HepG2 (cell line): ENCODE measurements around the gene MSI2. TPM values are rescaled to one million over a fixed set of nuclear protein-coding genes. Genes with fewer than 3 reads are reported as not detected.
A peak's percentile ranks its signal among the peaks of the same experiment; 100 is the strongest.

Source experiments
- CBX5 ChIP-seq: sonication (generic); formaldehyde crosslinking; IDR thresholded peaks from 2 replicates; pipeline ENCODE4 v1.4.0; 2020; ENCODE audit warnings: missing genetic modification reagents, borderline replicate concordance
- HOXD1 ChIP-seq: sonication (generic); formaldehyde crosslinking; IDR thresholded peaks from 2 replicates; pipeline ENCODE4 v1.5.0; 2020; ENCODE audit warnings: missing genetic modification reagents
- KLF9 ChIP-seq: IDR thresholded peaks from 2 replicates; pipeline ENCODE4 v1.6.1; 2016; ENCODE audit warnings: low read depth
- NFATC3 ChIP-seq: sonication (generic); formaldehyde crosslinking; IDR thresholded peaks from 2 replicates; pipeline ENCODE4 v1.5.1; 2020; ENCODE audit warnings: mild to moderate bottlenecking, missing genetic modification reagents
- STAG1 ChIP-seq: sonication (generic); formaldehyde crosslinking; IDR thresholded peaks from 2 replicates; pipeline ENCODE4 v1.4.0; 2020; ENCODE audit warnings: missing genetic modification reagents
- ZBTB20 ChIP-seq: sonication (generic); formaldehyde crosslinking; IDR thresholded peaks from 2 replicates; pipeline ENCODE4 v1.8.1; 2023; ENCODE audit warnings: missing genetic modification reagents, low read depth, mild to moderate bottlenecking, borderline replicate concordance
- ZFY ChIP-seq: sonication (generic); formaldehyde crosslinking; IDR thresholded peaks from 2 replicates; pipeline ENCODE4 v1.4.0; 2020; ENCODE audit warnings: missing genetic modification reagents
- ZNF350 ChIP-seq: sonication (generic); formaldehyde crosslinking; IDR thresholded peaks from 2 replicates; pipeline ENCODE4 v1.4.0; 2020; ENCODE audit warnings: mild to moderate bottlenecking, low read depth, missing genetic modification reagents, borderline replicate concordance
- ZNF7 ChIP-seq: IDR thresholded peaks from 2 replicates; pipeline ENCODE4 v1.6.1; 2016; ENCODE audit warnings: missing biosample characterization, missing genetic modification reagents
- ZNF737 ChIP-seq: sonication (generic); formaldehyde crosslinking; IDR thresholded peaks from 2 replicates; pipeline ENCODE4 v1.5.0; 2020; ENCODE audit warnings: missing genetic modification reagents, mild to moderate bottlenecking, borderline replicate concordance
- ZSCAN9 ChIP-seq: IDR thresholded peaks from 2 replicates; pipeline ENCODE4 v1.6.1; 2016; ENCODE audit warnings: borderline replicate concordance
- polyA plus RNA-seq, 8 experiments: library from polyadenylated mRNA; depleted of rRNA in 3 of 8; stranded (reverse) in 7 of 8; unstranded in 1 of 8; fragments of >200 nt; fragmentation: Illumina TruSeq in 4 of 8; extraction: Trizol in 4 of 8; gene quantifications; 2 replicates each; pipeline versions ENCODE4 v1.2.1 to v1.2.3, GENCODE V29; 2011 to 2016; ENCODE audit warnings: low read depth in 4 of 8, missing spikeins in 1 of 8, mixed read lengths in 1 of 8; ENCODE audit not compliant: insufficient read depth in 1 of 8
- total RNA-seq, 5 experiments: library from RNA; depleted of rRNA; stranded (reverse); fragments of >200 nt; fragmentation: Illumina TruSeq; extraction: Trizol; gene quantifications; 2 replicates each; pipeline ENCODE4 v1.2.3, GENCODE V29; 2016; ENCODE audit warnings: low read depth in 1 of 5
- TF ChIP-seq, protein P1 (sequence below): sonication (generic); formaldehyde crosslinking; IDR thresholded peaks from 2 replicates; pipeline ENCODE4 v1.5.0; 2020; ENCODE audit warnings: mild to moderate bottlenecking, missing genetic modification reagents
- TF ChIP-seq, protein P2 (sequence below): IDR thresholded peaks from 2 replicates; pipeline ENCODE4 v1.6.1; 2016; ENCODE audit warnings: missing genetic modification reagents, missing compliant biosample characterization
- TF ChIP-seq, protein P3 (sequence below): sonication (generic); formaldehyde crosslinking; IDR thresholded peaks from 2 replicates; pipeline ENCODE4 v1.8.1; 2023; ENCODE audit warnings: mild to moderate bottlenecking, inconsistent platforms, moderate library complexity, missing genetic modification reagents, borderline replicate concordance
- TF ChIP-seq, protein P4 (sequence below): sonication (generic); formaldehyde crosslinking; IDR thresholded peaks from 2 replicates; pipeline ENCODE4 v1.5.1; 2020; ENCODE audit warnings: mild to moderate bottlenecking, missing genetic modification reagents, moderate library complexity
- TF ChIP-seq, protein P5 (sequence below): sonication (generic); formaldehyde crosslinking; IDR thresholded peaks from 2 replicates; pipeline ENCODE4 v1.5.0; 2020; ENCODE audit warnings: mild to moderate bottlenecking, missing genetic modification reagents

Gene MSI2
- total and polyA plus RNA-seq, 2 of the 13 experiments (the other 11 are each of a cell fraction or from before 2014, with no cell fraction given), result 77.5 to 78.4 TPM

DNA sequence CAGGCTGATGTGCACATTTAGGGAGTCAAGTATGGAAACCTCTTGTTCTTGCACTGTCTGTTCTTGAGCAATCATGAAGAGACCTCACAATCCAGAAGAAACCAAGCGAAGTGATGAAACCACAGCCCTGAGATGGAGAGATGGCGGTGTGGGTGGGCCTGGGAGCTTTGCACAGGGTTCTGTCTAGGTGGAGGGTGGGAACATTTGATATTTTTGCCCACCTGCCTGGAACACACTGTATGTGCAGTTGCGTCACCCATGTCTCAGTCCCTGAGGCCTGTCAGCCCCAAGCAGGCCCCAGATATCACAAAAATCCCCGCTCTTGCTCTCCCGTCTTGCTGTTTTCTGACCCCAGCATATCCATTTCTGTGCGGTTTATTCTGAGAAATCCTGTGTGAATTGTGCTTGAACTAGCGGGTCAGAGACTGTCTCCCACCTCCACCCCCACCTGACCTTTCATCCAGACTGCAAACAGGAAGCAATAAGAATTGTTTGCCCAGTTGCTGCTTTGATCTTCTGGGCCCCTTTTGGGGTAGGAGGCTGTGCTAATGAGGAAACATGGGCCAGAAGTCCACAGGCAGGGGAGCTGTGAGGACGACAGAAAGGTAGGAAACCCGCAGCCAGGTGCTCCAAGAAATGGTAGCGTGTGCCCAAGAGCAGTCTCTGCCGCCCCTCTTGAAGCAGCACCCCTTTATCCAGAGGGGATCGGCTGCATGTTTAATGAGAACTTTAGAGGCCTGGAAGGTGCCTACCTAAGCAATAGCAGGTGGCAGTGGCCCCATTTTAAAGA, 304.9 kb downstream of the MSI2 start (continued):
- TF ChIP-seq, protein P1, sequence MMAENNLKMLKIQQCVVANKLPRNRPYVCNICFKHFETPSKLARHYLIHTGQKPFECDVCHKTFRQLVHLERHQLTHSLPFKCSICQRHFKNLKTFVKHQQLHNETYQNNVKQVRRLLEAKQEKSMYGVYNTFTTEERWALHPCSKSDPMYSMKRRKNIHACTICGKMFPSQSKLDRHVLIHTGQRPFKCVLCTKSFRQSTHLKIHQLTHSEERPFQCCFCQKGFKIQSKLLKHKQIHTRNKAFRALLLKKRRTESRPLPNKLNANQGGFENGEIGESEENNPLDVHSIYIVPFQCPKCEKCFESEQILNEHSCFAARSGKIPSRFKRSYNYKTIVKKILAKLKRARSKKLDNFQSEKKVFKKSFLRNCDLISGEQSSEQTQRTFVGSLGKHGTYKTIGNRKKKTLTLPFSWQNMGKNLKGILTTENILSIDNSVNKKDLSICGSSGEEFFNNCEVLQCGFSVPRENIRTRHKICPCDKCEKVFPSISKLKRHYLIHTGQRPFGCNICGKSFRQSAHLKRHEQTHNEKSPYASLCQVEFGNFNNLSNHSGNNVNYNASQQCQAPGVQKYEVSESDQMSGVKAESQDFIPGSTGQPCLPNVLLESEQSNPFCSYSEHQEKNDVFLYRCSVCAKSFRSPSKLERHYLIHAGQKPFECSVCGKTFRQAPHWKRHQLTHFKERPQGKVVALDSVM (CRISPR knock-in tag), result peak; percentile 55
- TF ChIP-seq, protein P2, sequence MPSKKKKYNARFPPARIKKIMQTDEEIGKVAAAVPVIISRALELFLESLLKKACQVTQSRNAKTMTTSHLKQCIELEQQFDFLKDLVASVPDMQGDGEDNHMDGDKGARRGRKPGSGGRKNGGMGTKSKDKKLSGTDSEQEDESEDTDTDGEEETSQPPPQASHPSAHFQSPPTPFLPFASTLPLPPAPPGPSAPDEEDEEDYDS (CRISPR knock-in tag), result peak; percentile 92
- TF ChIP-seq KLF9 (peak; percentile 96; the same call in 1 of the 2 replicates), ZSCAN9 (CRISPR knock-in tag) (peak; percentile 98), CBX5 (peak; percentile 98), ZNF7 (peak; percentile 57; the same call in 1 of the 2 replicates), ZBTB20 (CRISPR knock-in tag) (peak; percentile 97), ZNF350 (CRISPR knock-in tag) (peak; percentile 99), HOXD1 (CRISPR knock-in tag) (peak; percentile 99), STAG1 (CRISPR knock-in tag) (peak; percentile 73), ZNF737 (CRISPR knock-in tag) (0 out of 2 replicates have a peak, but pooled peaks have one; percentile 45), ZFY (CRISPR knock-in tag) (peak; percentile 63), NFATC3 (CRISPR knock-in tag) (peak; percentile 82)
- TF ChIP-seq, protein P3, sequence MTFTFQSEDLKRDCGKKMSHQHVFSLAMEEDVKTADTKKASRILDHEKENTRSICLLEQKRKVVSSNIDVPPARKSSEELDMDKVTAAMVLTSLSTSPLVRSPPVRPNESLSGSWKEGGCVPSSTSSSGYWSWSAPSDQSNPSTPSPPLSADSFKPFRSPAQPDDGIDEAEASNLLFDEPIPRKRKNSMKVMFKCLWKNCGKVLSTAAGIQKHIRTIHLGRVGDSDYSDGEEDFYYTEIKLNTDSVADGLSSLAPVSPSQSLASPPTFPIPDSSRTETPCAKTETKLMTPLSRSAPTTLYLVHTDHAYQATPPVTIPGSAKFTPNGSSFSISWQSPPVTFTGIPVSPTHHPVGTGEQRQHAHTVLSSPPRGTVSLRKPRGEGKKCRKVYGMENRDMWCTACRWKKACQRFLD, result 0 out of 2 replicates have a peak, but pooled peaks have one; percentile 40
- TF ChIP-seq, protein P4, sequence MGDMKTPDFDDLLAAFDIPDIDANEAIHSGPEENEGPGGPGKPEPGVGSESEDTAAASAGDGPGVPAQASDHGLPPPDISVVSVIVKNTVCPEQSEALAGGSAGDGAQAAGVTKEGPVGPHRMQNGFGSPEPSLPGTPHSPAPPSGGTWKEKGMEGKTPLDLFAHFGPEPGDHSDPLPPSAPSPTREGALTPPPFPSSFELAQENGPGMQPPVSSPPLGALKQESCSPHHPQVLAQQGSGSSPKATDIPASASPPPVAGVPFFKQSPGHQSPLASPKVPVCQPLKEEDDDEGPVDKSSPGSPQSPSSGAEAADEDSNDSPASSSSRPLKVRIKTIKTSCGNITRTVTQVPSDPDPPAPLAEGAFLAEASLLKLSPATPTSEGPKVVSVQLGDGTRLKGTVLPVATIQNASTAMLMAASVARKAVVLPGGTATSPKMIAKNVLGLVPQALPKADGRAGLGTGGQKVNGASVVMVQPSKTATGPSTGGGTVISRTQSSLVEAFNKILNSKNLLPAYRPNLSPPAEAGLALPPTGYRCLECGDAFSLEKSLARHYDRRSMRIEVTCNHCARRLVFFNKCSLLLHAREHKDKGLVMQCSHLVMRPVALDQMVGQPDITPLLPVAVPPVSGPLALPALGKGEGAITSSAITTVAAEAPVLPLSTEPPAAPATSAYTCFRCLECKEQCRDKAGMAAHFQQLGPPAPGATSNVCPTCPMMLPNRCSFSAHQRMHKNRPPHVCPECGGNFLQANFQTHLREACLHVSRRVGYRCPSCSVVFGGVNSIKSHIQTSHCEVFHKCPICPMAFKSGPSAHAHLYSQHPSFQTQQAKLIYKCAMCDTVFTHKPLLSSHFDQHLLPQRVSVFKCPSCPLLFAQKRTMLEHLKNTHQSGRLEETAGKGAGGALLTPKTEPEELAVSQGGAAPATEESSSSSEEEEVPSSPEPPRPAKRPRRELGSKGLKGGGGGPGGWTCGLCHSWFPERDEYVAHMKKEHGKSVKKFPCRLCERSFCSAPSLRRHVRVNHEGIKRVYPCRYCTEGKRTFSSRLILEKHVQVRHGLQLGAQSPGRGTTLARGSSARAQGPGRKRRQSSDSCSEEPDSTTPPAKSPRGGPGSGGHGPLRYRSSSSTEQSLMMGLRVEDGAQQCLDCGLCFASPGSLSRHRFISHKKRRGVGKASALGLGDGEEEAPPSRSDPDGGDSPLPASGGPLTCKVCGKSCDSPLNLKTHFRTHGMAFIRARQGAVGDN, result peak; percentile 85
- TF ChIP-seq, protein P5, sequence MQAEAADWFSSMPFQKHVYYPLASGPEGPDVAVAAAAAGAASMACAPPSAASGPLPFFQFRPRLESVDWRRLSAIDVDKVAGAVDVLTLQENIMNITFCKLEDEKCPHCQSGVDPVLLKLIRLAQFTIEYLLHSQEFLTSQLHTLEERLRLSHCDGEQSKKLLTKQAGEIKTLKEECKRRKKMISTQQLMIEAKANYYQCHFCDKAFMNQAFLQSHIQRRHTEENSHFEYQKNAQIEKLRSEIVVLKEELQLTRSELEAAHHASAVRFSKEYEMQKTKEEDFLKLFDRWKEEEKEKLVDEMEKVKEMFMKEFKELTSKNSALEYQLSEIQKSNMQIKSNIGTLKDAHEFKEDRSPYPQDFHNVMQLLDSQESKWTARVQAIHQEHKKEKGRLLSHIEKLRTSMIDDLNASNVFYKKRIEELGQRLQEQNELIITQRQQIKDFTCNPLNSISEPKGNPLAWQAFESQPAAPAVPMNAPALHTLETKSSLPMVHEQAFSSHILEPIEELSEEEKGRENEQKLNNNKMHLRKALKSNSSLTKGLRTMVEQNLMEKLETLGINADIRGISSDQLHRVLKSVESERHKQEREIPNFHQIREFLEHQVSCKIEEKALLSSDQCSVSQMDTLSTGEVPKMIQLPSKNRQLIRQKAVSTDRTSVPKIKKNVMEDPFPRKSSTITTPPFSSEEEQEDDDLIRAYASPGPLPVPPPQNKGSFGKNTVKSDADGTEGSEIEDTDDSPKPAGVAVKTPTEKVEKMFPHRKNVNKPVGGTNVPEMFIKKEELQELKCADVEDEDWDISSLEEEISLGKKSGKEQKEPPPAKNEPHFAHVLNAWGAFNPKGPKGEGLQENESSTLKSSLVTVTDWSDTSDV, result no peak
